Measurements from ENCODE around the gene ARHGEF40. TPM values are rescaled to one million over a fixed set of nuclear protein-coding genes. Genes with fewer than 3 reads are reported as not detected.

ARHGEF40 gene
- total RNA-seq, 2 experiments from 2014 or later, result 0.11 to 0.48 TPM

GRCh38 chr14:21055432-21056117, 14.5 kb upstream of the ARHGEF40 start:
- ChIA-PET POLR2A (interaction anchor here (0.5 kb wide), 1 partner anchor 76 kb away, joined by 4 read pairs; no protein-coding TSS in a partner anchor), CTCF (no interaction called here)

DNA sequence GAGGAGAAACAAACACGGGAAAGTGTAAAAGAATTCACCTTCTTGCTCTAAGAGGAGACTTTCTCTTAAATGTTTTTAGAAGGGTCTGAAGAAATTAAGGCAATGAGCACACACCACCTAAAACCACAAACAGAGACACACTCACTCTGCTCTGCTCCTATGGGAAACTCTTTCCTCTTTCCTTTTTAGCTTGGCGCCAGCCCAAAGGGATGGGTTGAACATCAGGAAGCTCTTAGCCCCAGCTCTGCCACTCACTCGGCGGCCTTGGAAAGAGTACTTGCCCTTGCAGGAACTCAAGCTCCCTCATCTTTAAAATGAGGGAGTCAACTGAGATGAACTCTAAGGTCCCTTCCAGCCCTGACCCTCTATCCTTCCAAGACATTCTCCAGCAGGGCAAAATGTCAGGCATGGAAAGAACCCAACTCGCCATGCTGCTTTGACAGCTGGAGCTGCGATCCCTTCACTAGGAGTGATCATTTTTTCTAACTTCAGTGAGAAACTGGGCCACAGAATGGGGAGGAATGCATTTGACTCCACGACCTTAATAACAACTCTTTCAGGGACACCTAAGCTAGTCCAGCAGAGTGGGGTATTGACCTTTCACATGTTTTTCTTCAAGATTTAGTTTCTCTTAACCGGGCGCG, 13.5 kb upstream of the ARHGEF40 start:
- POLR2A ChIA-PET, result no interaction called here
- CTCF ChIA-PET, result interaction anchor here (1.0 kb wide), 1 partner anchor 48 kb away, joined by 4 read pairs; no protein-coding TSS in a partner anchor

- CTCF ChIA-PET, result no interaction called here
- POLR2A ChIA-PET, result no interaction called here
Observed at GRCh38 chr14:21057803-21058675, 12.1 kb upstream of the ARHGEF40 start, which contains the start of gene RNASE8. Gene RNASE8 (plus strand): TSS chr14:21057822. CDS start chr14:21057893, 71 bp downstream.

GRCh38 chr14:21058903-21059302, 11.2 kb upstream of the ARHGEF40 start:
- CTCF ChIA-PET, result no interaction called here
- POLR2A ChIA-PET, result no interaction called here

- ChIA-PET CTCF (interaction anchor here (1.3 kb wide), 1 partner anchor 33 kb away, joined by 4 read pairs; no protein-coding TSS in a partner anchor), POLR2A (no interaction called here)
Observed at GRCh38 chr14:21059842-21060613, 10.1 kb upstream of the ARHGEF40 start.

DNA sequence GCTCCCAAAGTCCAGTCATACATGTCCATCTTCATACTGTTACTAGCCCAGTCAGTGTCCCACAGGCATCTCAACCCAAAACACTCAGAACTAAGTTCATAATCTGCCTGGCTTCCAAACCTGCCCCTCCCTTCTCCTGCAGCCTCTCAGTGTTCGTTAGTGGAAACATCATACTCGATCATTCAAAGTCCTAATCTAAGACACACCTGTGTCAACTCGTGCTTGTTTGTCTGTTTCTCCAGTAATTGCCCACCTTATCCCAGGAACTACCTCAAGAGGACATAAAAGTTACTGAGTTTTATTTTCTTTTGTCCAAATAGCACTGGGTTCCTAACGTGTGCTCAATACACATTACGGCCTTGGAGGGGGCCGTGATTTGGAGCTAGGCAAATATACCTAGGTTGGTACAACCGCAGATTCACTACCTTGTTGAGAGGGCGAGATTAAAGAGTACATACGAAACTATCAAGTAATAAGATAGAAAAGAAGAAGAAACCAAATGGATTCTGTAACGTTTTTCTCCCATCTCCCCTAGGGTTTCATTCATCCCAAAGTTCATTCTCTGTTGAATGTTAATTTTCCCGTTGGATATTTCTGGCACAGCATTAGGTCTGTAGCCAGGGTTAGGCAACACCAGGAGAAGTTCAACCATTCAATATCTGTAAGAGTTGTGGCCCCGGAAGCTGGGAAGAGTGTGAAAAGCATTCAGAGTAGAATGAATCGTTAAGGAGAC, 9.3 kb upstream of the ARHGEF40 start:
- POLR2A ChIA-PET, result no interaction called here
- CTCF ChIA-PET, result interaction anchor here (1.3 kb wide), 1 partner anchor 32 kb away, joined by 4 read pairs; no protein-coding TSS in a partner anchor

GRCh38 chr14:21061347-21061668, 8.8 kb upstream of the ARHGEF40 start:
- POLR2A ChIA-PET, result no interaction called here

DNA sequence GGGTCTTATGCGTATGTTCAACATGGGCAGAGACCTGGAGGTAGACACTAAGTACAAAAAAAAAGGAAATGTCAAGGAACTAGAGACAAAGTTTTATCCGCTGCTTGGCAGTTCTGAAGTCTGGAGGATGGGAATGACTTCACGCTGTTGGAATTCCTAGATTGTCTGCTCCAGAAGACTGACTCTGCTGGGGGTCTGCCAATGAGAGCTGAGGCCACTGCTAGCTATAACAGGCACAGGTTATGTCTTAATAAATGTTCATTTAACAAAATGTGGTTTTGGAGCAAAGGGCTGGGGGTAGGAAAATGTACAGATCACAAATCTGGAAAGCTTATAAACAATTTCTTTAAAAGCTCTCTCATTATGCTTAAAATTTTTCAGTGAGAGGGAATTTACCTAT, 6.6 kb upstream of the ARHGEF40 start:
- POLR2A ChIA-PET, result no interaction called here
- CTCF ChIA-PET, result interaction anchor here (1.2 kb wide), 1 partner anchor 29 kb away, joined by 3 read pairs; no protein-coding TSS in a partner anchor

More at GRCh38 chr14:21061347-21061668, 8.8 kb upstream of the ARHGEF40 start:
- CTCF ChIA-PET, result interaction anchor here (1.3 to 1.5 kb wide), 2 partner anchors 11 to 32 kb away, joined by 3 to 4 read pairs; no protein-coding TSS in a partner anchor

GRCh38 chr14:21066882-21067502, 3.1 kb upstream of the ARHGEF40 start:
- CTCF ChIA-PET, result interaction anchor here (2.2 to 4.4 kb wide), 5 partner anchors 22 to 52 kb away, joined by 6 to 42 read pairs (median 28); partner anchors contain the start of gene ZNF219
- POLR2A ChIA-PET, result no interaction called here

GRCh38 chr14:21068521-21069387, 1.4 kb upstream of the ARHGEF40 start:
- ChIA-PET POLR2A (no interaction called here), CTCF (interaction anchor here (0.6 to 4.4 kb wide), 11 partner anchors 16 to 1459 kb away, joined by 3 to 42 read pairs (median 5); partner anchors contain the start of genes TMEM253 and ZNF219)

DNA sequence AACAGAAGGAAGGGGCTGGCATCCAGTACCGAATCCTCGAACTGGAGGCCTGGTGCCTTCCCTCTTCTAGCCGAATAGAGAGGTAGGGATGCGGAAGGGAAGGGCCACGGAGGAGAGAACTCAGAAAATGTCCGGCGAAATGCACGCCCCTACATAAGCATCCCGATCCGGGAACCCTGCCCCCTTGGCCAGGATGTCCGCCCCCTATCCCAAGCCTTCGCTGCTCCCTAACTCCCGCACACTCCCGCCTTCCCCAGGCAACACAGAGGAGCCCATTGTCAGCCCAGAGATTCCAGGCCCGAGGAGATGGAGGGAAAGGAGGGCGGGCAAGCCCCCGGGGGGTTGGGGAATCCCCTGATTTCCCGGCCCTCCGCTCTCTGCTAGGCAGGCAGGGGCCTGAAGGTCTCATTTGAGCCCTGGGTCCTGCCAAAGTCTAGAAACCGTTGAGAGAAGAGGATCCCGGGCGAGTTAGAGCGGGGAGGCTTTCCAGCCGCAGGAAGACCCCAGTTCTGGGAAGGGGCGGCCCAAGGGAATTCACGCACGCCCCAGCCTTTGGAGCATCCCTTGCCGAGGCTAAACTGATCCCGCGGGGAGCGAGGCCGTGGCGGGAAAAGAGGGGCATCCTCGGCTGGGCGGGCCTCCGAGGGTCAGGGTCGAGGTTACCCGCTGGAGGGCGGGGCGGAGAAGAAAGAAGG, 569 bp upstream of the ARHGEF40 start:
- ChIA-PET CTCF (interaction anchor here (0.6 to 5.8 kb wide), 11 partner anchors 22 to 1458 kb away, joined by 3 to 56 read pairs (median 16); partner anchors contain the start of genes TMEM253 and ZNF219), POLR2A (no interaction called here)

DNA sequence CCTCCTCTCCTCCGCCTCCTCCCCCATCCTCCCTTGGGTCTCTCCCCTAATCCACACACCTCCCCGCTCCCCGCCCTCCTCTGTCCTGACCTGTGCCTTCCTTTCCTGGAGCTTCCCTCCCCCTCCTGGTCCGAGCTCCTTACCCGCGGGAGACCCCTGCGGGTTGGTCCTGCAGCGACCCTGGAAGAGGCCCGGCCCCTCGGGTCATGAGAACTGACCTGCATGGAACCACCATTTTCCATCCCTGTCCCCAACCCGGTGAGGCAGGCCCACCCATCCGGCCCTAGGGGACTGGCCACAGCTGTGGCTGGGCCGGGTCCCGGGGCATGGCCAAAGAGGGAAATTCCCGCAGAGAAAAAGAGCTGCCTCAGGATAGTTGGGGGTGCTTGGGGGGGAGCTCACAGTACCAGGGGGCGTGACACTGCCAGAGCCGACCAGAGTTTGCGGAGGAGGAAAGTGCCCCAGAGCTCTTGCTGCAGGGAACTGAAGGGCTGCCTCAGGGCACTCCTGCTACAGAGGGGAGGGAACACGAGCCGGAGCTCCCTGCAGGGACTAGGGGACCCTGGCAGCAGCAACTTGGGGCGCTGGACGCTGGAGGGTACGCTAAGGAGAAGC, 613 bp downstream of the ARHGEF40 start:
- CTCF ChIA-PET, result interaction anchor here (1.0 to 5.8 kb wide), 9 partner anchors 17 to 56 kb away, joined by 3 to 56 read pairs (median 7); partner anchors contain the start of gene TMEM253
- POLR2A ChIA-PET, result interaction anchor here (1.5 kb wide), 1 partner anchor 33 kb away, joined by 7 read pairs; no protein-coding TSS in a partner anchor

- CTCF ChIA-PET, result interaction anchor here (1.0 to 5.8 kb wide), 9 partner anchors 16 to 56 kb away, joined by 3 to 56 read pairs (median 7); partner anchors contain the start of gene TMEM253
- POLR2A ChIA-PET, result interaction anchor here (1.5 kb wide), 1 partner anchor 32 kb away, joined by 7 read pairs; no protein-coding TSS in a partner anchor
Observed at GRCh38 chr14:21071225-21072030, 1.3 kb downstream of the ARHGEF40 start.

DNA sequence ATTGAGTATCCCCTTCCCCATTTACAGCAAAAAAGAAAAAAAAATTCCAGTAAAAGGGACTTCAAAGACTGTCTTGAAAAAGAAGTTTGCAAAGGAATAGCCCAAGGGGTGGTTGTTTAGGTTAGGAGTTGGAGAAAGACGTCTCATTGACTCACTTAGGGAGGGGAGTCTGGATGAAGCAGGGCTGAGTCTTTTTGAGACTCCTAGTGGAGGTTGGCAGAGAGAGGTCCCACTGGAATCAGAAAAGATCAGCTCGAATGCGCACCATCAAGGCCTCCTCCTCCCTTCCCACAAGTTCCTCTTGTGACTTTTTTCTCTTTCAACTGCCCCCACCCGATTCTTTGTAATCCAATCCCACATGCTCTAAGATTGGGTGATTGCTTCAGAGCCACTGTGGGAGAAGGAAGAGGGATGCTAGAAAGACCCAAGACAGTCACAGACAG, 1.9 kb downstream of the ARHGEF40 start:
- ChIA-PET CTCF (interaction anchor here (0.7 to 5.8 kb wide), 5 partner anchors 18 to 57 kb away, joined by 3 to 56 read pairs (median 9); no protein-coding TSS in a partner anchor), POLR2A (no interaction called here)

All from activated CD8-positive, alpha-beta memory T cell treated with anti-CD3 and anti-CD28 coated beads for 36 hours (primary cell).